Fibroblast of peridontal ligament (primary cell): Measurements from ENCODE around the gene FAM50A.
"Not testable (repeated sequence)": the region's sequence is repeated elsewhere in the genome, so short reads cannot be mapped to it uniquely, and the experiment has no call there.

Source experiments
- DNase-seq: peaks from one replicate; pipeline ENCODE4 v3.0.0-alpha.2; 2010; ENCODE audit errors: extremely low read depth

FAM50A gene, protein sequence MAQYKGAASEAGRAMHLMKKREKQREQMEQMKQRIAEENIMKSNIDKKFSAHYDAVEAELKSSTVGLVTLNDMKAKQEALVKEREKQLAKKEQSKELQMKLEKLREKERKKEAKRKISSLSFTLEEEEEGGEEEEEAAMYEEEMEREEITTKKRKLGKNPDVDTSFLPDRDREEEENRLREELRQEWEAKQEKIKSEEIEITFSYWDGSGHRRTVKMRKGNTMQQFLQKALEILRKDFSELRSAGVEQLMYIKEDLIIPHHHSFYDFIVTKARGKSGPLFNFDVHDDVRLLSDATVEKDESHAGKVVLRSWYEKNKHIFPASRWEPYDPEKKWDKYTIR

GRCh38 chrX:154443992-154444754, at the start of gene FAM50A:
Gene FAM50A, plus strand, starts transcription at chrX:154444141. Its CDS starts 95 bp downstream, at chrX:154444236.
- DNase-seq, result peak; percentile 35

- DNase-seq, result not testable (repeated sequence)
Observed at GRCh38 chrX:154396363-154396762, 47.6 kb upstream of the FAM50A start.

- peak; percentile 45 for DNase-seq
Observed at GRCh38 chrX:154396973-154397887, 46.7 kb upstream of the FAM50A start.

- DNase-seq, result peak; percentile 97
Observed at GRCh38 chrX:154397888-154398667, 45.9 kb upstream of the FAM50A start, which contains the start of gene RPL10. Gene RPL10, plus strand, starts transcription at chrX:154398377. Its CDS starts 143 bp downstream, at chrX:154398520.

- peak; percentile 82 for DNase-seq
Observed at GRCh38 chrX:154398668-154399526, 45.0 kb upstream of the FAM50A start.

GRCh38 chrX:154399527-154400368, 44.2 kb upstream of the FAM50A start:
- DNase-seq, result no peak

GRCh38 chrX:154400369-154400817, 43.5 kb upstream of the FAM50A start:
- DNase-seq, result not testable (repeated sequence)

DNA sequence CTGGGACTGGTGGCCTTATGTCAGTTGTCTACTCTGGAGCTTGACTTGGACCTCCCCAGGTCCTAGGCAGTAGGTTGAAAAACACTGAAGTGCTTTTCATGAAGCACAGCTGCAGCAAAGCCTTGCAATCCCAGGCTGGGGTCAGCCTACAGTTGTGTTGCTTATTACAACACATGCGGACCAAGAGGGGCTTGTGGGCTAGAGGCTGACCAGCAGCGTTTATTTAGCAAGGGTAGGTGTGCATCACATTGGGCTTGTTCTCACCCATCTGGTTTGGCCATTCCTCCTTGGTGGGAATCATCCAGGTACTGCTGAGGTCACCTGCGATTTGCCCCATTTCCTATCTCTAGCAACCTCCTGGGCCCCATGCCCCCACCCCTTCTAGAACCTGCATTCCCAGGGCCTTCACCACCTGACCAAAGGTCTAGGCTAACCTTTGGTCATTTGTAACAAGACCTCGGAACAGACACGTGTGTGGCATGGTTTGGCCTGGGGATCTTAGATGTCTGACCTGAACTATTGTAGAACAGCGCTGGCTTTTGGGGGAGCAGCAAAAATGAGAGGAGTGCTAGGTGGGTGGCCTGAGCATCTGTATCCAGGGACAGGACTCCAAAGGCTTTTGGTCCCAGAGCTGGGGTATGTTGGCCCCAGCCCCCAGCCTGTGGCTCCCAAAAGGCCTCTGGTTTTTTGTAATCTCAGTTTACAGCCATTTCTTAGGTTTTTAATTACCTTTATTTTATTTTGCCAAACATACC, 42.7 kb upstream of the FAM50A start:
- DNase-seq, result no peak

DNA sequence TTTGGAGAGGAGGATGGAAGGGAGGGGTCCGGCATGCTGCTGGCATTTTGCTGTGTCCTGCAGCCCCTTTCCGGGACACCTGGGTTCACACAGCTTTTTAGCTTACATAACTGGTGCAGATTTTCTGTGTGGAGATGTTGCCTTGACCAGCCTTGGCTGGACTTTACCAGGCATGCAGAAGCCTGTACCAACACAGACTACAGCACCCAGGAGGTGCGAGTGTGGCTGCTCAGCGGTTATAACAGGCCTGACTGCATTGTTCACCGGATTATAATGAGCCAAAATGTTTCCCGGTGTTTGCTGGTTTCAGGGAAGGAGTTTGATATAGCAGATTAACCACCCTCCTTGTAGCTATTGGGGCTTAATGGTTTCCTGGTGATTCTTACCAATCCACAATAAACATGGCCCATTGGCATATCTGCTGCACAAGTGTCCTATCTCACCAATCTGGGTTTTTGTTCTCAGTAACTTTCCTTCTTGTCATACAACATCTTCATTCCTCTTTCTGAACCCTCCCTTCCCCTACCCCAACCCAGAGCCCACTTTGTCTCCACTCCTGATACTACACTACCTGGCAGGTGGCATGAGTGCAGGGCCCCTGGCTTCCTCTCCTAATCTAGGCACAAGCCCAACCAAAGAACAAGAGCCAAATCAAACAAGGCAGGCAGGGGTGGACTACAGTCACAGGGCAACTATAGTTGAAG, 41.9 kb upstream of the FAM50A start:
- no peak for DNase-seq

- DNase-seq, result no peak
Observed at GRCh38 chrX:154402622-154403127, 41.3 kb upstream of the FAM50A start.

- no peak for DNase-seq
Observed at GRCh38 chrX:154403192-154403591, 40.7 kb upstream of the FAM50A start.

DNA sequence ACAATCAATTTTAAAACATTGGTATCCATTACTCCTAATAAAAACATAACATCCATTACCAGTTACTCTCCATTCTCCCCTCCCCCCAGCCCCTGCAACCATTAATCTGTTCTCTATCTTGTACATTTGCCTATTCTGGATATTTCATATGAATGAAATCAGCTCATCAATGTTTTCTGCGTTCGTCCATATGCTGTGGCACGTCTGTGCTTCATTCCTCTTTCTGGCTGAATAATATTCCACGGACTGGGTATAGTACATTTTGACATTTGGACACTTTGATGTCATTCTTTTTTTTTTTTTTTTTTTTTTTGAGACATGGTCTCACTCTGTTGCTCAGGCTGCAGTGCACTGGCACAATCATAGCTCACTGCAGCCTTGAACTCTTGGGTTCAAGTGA, 40.1 kb upstream of the FAM50A start:
- no peak for DNase-seq

- no peak for DNase-seq
Observed at GRCh38 chrX:154404625-154405192, 39.2 kb upstream of the FAM50A start.

- no peak for DNase-seq
Observed at GRCh38 chrX:154408659-154409221, 35.2 kb upstream of the FAM50A start.

DNA sequence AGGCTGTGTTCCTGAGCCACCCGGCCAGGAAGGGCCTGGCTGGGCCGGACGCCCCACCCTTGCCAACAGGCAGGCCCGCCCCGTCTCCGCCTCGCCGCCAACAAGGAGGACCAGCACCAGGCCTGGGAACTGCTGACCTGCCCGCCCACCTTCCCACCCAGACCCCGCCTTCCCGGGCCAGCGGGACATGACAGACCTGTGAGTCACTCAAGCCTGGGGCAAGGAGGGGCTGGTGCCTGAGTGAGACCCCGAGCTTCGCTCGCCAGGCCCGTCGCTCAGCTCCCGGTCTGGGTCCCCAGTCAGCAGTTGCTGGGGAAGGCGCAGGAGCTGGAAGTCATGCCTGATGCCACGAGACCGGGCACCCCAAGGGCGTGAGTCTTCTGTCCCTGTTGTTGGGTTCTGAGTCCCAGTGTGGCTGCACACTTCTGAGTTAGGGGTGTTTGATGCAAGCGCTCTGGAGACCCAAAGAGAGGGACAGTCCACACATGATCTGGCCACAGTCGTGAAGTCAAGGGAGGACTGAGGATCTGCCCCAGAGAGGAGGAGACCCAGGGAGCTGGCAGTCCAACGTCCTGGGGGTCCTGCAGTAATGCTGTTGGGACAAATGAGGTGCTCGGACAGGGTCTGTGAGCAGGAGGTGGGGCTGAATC, 34.6 kb upstream of the FAM50A start, which contains the start of gene DNASE1L1:
DNASE1L1 (minus strand) TSS at position 33 of the 650 bp plus-strand sequence. CDS start 3,686 bp downstream, outside the sequence.
- DNase-seq, result no peak

DNA sequence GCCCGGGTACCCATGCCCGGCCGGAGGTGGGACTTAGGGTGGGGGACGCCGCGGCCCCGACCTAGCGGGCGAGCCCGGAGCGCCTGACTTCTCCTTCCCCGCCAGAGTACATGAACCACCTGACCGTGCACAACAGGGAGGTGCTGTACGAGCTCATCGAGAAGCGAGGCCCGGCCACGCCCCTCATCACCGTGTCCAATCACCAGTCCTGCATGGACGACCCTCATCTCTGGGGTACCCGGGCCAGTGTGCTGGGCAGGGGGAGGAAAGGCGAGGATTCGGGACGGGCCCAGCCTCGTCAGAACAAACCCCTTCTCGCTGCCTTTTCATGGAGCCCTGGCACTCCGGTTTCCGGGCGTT, 32.0 kb upstream of the FAM50A start:
- no peak for DNase-seq
